HG02759 (cell line): ENCODE results near the gene C2CD2L.
"Not testable (repeated sequence)": the region's sequence is repeated elsewhere in the genome, so short reads cannot be mapped to it uniquely, and the experiment has no call there.

Source experiments
- ATAC-seq: cut with Tn5 transposase; IDR thresholded peaks from one replicate; pipeline ENCODE4 v1.9.1; 2021; ENCODE audit warnings: mild to moderate bottlenecking, moderate library complexity; ENCODE audit not compliant: unreplicated experiment

Gene C2CD2L

DNA sequence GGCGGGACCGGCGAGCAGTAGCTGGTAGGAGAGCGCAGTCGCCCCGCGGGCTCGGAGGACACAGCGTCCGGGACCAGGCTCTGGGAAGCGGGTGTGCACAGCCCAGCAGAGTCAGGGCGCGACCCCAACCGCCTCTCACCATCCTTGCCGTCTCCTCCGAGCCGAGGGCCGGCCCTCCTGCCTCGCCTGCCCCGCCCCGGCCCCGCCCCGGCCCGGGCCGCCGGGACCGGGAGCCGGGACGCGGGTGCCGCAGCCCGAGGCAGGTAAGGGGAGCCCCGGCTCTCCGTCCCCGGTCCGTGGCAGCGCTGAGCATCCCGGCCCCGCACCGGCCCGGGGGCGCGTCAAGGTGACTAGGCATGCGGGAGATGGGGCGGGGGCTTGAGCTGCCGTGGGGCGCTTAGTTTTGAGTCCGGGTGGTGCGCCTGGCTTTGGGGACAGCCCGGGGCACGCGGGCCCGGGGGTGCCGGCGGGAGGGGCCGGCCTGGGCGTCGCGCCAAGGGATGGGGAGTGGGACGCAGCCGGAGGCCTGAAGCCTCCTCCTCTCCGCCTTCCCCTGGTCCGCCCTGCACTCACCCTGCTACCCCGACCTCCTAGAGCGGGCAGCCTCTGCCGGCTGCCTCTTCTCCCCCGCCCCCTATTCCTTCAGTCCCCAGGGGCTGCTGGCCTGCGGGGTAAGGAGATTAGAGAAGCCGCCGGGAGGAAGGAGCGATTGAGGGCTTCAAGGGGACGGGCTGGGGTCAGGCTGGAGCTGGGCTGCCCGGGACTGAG, 42.1 kb downstream of the C2CD2L start, which contains the start of gene ABCG4:
ABCG4 (plus strand) TSS at position 35 of the 768 bp plus-strand sequence. CDS start 914 bp downstream, outside the sequence.
- no peak for ATAC-seq

DNA sequence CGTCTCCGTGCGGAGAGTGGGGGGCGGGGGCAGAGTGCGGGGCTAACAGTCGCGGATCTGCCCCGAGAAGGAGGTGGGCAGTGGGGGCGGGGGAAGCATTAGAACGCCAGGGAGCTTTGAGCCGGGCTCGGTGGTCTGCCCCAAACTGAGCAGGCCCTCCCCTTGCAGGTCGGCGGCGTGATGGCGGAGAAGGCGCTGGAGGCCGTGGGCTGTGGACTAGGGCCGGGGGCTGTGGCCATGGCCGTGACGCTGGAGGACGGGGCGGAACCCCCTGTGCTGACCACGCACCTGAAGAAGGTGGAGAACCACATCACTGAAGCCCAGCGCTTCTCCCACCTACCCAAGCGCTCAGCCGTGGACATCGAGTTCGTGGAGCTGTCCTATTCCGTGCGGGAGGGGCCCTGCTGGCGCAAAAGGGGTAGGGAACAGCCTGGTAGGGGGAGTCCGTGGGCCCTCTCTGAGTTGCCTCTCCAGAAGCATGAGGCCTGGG, 42.7 kb downstream of the C2CD2L start:
- ATAC-seq, result no peak

GRCh38 chr11:119152043-119152442, 44.9 kb downstream of the C2CD2L start:
- no peak for ATAC-seq

GRCh38 chr11:119152604-119153003, 45.5 kb downstream of the C2CD2L start:
- ATAC-seq, result no peak

DNA sequence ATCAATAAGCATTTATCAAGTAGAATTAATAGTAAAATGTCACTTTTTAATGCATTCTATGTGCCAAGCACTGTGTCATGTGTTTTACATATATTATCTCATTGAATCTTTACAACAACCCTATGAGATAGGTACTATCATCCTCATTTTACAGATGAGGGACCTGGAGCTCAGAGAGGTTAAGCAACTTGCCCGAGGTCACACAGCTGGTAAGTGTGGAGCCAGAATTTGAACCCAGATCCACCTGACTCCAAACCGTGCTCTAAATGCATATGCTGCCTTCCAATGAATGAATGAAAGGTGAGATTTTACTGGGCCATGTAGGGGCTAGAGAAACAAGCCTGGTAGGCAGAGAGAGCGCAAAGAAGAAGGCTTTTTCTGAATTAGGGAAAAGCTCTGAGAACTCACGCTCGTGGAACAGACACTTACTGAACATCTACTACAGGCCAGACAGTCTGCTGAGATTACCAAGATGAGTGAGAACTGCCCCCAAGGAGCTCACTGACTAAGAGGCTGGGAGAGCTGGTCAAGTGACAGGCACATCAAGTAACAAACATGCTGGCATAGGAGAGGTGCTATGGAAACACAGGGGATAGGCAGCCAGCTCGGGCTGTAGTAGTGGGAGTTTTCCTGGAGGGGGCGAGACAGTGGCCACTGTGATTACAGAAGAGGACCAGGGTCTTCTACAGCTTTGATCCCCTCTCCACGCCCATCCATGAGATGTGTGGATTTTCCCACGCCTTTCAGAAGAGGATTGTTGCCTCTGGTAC, 46.1 kb downstream of the C2CD2L start:
- ATAC-seq, result no peak

DNA sequence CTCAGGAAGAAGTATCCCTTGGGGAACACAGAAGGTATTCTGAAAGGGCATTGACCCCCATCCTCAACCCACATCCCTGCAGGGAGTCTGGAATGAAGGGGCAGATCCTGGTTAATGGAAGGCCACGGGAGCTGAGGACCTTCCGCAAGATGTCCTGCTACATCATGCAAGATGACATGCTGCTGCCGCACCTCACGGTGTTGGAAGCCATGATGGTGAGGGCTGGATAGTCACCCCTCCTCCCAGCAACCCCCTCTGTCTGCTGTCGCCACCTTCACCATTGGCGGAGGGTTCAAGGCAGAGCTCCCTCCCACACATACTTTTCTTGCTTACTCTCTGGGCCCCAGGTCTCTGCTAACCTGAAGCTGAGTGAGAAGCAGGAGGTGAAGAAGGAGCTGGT, 47.0 kb downstream of the C2CD2L start:
- ATAC-seq, result no peak

DNA sequence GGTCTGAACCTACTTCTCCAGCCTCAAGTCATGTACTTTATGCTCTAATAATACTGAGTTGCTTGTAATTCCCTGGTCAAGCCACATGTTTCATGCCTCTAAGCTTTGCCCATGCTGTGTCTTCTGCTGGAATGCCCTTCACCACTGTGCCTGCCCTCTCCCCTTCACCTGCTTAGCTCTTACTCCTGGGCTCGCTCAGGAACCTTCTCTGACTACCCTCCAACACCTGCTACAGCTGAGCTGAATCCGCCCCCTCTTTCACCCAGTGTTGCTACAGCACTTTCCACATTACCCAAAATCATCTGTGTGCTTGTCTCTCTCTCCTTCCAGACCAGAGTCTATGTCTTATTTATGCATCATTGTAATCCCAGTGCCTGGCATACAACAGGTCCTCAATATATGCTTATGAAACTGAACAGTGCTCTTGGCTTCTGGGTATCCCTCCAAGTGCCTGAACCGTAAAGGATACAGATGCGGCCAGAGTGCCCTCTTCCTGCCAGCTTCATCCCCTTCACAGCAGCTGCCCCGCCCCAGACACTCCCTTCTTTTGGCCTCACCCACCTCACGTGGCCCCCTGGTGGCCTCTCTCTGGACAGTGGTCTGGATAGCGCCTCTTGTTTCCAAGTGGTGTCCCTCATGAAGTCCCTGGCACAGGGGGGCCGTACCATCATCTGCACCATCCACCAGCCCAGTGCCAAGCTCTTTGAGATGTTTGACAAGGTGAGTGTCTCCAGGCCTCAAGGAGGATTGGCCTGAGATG, 48.8 kb downstream of the C2CD2L start:
- ATAC-seq, result no peak

- no peak for ATAC-seq
These were observed 49.4 kb downstream of the C2CD2L start for GRCh38 chr11:119156496-119156895.

- ATAC-seq, result no peak
These were observed 49.9 kb downstream of the C2CD2L start for GRCh38 chr11:119157063-119157462.

- ATAC-seq, result no peak
These were observed 51.3 kb downstream of the C2CD2L start for GRCh38 chr11:119158467-119158866.

GRCh38 chr11:119160151-119160550, 53.0 kb downstream of the C2CD2L start:
- ATAC-seq, result no peak

- ATAC-seq, result no peak
These were observed 54.7 kb downstream of the C2CD2L start for GRCh38 chr11:119161871-119162270.

DNA sequence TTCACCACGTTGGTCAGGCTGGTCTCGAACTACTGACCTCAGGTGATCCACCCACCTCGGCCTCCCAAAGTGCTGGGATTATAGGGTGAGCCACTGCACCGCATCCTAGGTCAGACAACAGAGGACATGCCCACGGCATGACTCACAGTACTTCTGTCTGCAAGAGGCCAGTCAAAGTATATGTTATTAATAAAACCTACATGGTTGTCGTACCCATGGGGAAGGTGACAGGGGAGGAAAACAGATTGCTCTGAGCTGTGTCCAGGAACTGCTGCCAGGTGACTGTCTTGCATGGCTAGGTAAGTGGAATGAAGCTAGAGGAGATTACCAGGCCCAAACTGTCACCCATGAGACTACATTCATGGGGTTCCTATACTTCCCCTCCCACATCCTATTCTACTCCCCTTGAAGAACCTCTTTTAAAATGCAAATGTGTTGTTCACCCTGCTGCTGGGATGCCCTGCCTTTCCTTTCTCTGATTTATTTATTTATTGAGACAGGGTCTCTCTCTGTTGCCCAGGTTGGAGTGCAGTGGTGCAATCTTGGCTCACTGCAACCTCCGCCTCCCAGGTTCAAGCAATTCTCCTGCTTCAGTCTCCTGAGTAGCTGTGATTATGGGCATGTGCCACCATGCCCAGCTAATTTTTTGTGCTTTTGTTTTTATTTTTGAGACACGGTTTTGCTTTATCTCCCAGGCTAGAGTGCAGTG, 59.4 kb downstream of the C2CD2L start:
- ATAC-seq, result no peak

GRCh38 chr11:119167077-119167458, 59.9 kb downstream of the C2CD2L start:
- ATAC-seq, result not testable (repeated sequence)

- ATAC-seq, result no peak
These were observed 60.8 kb downstream of the C2CD2L start for GRCh38 chr11:119167933-119168332.
